Breast epithelium (tissue), 3 donors: Measurements from ENCODE around the gene CCDC102A.

Source experiments
- POLR2A ChIP-seq: fragments of 450-650 bp; IDR thresholded peaks from one replicate; pipeline ENCODE4 v1.6.1; 2016; ENCODE audit warnings: antibody characterized with exemption, mild to moderate bottlenecking, moderate library complexity
- POLR2AphosphoS5 ChIP-seq, 3 donors: sonication (generic); formaldehyde crosslinking; IDR thresholded peaks; one replicate each; pipeline ENCODE4 v1.6.1; 2017; ENCODE audit warnings: antibody characterized with exemption in 3 of 3
- TF ChIP-seq, protein P1 (sequence below), 3 donors: fragments of 450-650 bp; IDR thresholded peaks; one replicate each; pipeline ENCODE4 v1.5.1; 2016 to 2017; ENCODE audit warnings: antibody characterized with exemption in 3 of 3, mild to moderate bottlenecking in 3 of 3, moderate library complexity in 3 of 3

DNA sequence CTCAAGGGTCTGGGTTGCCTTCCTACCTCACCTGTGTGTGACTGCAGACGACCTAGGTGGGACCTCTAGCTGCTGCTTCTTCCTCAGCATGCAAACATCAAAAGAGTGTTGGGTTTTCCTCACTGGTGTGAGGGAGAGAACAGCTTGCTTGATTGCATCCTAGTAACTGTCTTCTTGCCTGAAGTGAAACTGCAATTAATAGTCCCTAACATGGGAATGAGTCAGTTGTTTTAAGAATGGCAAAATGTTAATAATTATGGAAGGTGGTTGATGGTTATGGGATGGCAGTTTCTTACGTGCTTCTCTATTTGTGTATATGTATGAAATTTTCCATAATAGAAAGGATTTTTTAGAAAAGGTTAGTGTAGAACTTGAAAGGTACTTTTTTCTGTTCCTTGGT lies 68.0 kb downstream of the CCDC102A start:
- TF ChIP-seq, protein P1, sequence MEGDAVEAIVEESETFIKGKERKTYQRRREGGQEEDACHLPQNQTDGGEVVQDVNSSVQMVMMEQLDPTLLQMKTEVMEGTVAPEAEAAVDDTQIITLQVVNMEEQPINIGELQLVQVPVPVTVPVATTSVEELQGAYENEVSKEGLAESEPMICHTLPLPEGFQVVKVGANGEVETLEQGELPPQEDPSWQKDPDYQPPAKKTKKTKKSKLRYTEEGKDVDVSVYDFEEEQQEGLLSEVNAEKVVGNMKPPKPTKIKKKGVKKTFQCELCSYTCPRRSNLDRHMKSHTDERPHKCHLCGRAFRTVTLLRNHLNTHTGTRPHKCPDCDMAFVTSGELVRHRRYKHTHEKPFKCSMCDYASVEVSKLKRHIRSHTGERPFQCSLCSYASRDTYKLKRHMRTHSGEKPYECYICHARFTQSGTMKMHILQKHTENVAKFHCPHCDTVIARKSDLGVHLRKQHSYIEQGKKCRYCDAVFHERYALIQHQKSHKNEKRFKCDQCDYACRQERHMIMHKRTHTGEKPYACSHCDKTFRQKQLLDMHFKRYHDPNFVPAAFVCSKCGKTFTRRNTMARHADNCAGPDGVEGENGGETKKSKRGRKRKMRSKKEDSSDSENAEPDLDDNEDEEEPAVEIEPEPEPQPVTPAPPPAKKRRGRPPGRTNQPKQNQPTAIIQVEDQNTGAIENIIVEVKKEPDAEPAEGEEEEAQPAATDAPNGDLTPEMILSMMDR (IDR thresholded peaks at IDR 0.05): no peak
- no peak for TF ChIP-seq POLR2AphosphoS5 (IDR thresholded peaks at IDR 0.05)
- no peak for TF ChIP-seq POLR2A
